GM23248 (cell line): ENCODE measurements around the gene FBH1.

Experiments
- EZH2 ChIP-seq: fragments of 200-600 bp; sonication (generic); IDR thresholded peaks from 2 replicates; pipeline ENCODE4 v1.6.1; 2018; ENCODE audit warnings: antibody characterized with exemption, mild to moderate bottlenecking; ENCODE audit not compliant: insufficient read depth, poor library complexity, severe bottlenecking
- EZH2phosphoT487 ChIP-seq: fragments of 200-600 bp; sonication (generic); IDR thresholded peaks from 2 replicates; pipeline ENCODE4 v1.6.1; 2018; ENCODE audit warnings: antibody characterized with exemption, moderate library complexity, mild to moderate bottlenecking, low read depth; ENCODE audit not compliant: insufficient read depth

DNA sequence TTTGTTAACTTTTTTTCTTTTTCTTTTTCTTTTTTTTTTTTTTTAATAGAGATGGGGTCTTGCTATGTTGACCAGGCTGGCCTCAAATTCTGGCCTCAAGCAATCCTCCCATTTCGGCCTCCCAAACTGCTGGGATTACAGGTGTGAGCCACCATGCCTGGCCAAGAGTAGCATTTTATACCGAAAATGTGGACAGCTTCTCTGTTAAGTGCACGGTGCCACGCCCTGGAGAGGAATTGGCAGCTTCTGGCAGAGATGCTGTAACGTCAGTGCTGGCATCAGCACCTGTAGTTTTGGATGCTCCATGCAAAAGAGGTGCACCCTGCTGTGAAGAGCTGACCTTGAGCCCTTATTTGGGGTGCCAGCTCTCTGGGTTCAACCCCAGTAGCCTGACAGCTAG lies 69.1 kb downstream of the FBH1 start:
- no peak for TF ChIP-seq EZH2
- TF ChIP-seq EZH2phosphoT487 = no peak
